DLD1 (cell line): ENCODE data around the gene TBC1D2B.

Experiments
- in situ Hi-C: cut with HindIII; loops from 2 replicates; pipeline ENCODE4 v1.10.0; 2017; ENCODE audit warnings: low sequenced_read_pairs

Gene TBC1D2B

GRCh38 chr15:78037779-78038305 lies 39.7 kb downstream of the TBC1D2B start:
- in situ Hi-C loops: no loop called here

DNA sequence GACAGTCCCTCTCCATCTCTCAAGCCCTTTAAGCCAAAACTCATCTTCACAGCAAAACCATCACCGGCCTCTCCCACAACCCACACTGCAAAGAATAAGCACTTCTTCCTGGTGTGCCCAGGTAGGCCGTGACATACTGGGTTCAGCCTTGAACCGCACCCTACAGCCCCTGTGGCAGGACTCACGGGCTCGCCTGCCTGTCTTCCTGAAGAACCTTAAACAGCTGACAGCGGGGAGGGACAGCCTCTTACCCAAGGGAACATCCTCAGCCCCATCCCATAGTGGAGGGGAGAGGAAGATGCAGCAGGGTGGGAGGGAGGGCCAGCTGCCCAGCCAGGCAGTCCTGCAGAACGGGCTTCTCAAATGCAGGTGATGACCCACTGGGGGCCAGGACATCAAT lies 40.2 kb downstream of the TBC1D2B start:
- in situ Hi-C loops: no loop called here

- in situ Hi-C loops: no loop called here
These were observed 41.5 kb downstream of the TBC1D2B start for GRCh38 chr15:78035861-78036476.

GRCh38 chr15:78035321-78035751 lies 42.2 kb downstream of the TBC1D2B start:
- in situ Hi-C loops: no loop called here

- in situ Hi-C loops: no loop called here
These were observed 42.9 kb downstream of the TBC1D2B start for GRCh38 chr15:78034495-78035191.

- in situ Hi-C loops: no loop called here
These were observed 43.6 kb downstream of the TBC1D2B start for GRCh38 chr15:78033864-78034263.

GRCh38 chr15:78032671-78033070 lies 44.8 kb downstream of the TBC1D2B start:
- in situ Hi-C loops: no loop called here

GRCh38 chr15:78024883-78025282 lies 52.6 kb downstream of the TBC1D2B start:
- in situ Hi-C loops: no loop called here

DNA sequence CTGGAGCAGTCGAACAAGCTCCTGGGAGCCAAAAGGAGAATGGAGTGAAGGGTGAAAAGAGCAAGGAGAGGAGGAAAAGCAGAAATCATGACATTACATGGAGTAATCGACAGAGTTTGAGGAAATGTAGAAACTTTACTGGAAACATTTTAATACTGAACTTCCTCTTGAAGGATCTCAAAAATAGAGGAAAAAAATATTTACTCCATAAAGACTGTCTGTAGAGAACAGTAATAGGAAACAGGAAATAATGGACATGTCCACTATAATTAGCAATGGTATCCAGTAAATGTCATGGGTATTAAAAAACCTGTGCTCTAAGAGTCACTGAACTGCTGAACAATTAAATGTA lies 53.0 kb downstream of the TBC1D2B start:
- in situ Hi-C loops: no loop called here

GRCh38 chr15:78023865-78024518 lies 53.5 kb downstream of the TBC1D2B start:
- in situ Hi-C loops: no loop called here

- in situ Hi-C loops: no loop called here
These were observed 54.3 kb downstream of the TBC1D2B start for GRCh38 chr15:78023081-78023665.

DNA sequence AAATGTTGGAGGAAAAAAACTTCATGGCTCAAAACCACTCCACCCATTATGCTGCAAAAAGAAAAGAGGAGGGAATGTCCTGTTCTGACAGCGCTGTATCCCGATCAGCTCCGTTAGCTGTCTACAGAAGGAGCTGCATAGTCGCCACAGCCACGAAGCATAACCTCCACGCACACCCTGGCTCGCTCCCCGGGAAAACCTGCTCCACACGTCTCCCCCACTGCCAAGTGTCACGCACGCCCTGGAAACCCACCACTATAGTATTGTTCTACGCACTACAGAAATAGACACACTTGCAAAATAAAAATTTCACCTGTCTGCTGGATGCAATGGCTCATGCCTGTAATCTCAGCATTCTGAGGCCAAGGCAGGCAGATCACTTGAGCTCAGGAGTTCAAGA lies 55.8 kb downstream of the TBC1D2B start:
- in situ Hi-C loops: no loop called here

DNA sequence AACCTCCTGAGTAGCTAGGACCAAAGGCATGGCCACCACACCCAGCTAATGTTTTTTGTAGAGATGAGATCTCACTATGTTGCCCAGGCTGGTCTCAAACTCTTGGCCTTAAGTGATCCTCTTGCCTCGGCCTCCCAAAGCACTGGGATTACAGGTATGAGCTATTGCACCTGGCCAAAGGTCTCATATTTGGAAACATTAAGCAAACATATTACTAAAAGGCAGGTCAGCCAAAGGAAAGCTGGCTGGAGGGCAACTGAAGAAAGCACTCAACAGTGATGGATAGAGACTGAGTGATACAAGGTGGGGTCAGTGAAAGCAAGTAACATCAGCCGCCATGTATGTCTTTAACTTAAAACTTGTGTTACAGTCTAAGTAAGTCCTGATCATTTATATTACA lies 57.5 kb downstream of the TBC1D2B start:
- in situ Hi-C loops: no loop called here

DNA sequence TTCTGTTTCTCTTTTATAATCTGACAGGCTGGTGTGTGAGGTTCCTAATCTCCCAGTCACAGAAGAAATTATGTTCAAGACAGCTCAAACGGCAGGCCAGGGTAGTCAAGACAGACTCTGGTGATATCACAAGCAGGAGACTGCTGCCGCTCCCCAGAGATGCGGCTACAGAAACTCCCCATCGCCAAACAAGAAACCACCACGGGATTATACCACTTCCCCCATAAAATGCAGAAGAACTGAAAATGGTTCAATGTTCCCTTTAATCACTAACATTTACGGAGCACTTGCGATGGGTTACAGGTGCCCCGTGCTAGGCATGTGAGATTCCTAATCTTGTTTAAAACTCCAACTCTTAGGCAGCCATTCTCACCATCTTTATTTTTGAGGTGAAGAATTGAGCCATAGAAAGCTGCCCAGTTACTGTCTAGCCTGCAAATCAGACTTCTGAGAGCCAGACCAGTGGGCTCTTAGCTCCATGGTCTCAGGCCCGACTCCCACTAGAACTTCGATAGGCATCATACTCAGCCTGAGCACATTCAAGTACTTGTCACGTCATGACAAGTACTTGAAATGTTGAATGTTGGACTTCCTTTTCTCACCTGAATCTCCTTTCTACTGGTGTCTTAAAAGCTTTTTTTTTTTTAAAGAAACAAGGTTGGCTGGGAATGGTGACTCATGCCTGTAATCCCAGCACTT lies 58.4 kb downstream of the TBC1D2B start:
- in situ Hi-C loops: no loop called here

DNA sequence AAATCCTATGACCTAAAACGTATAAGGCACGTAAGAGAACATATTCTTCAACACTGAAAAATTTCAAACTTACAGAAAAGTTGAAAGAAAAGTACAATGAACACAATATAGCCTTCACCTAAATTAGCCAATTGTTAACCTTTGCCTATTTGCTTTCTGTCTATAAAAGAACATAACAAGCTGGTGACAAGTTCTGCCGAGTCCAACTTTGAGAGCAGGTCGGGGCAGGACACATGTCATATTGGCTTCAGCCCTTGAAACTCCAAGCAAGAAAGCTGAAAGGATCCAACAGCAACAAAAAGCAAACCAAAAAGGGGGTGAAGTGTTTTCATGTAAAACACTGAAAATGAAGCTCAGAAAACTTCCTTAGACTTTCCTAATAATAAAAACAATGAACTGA lies 59.1 kb downstream of the TBC1D2B start:
- in situ Hi-C loops: no loop called here

DNA sequence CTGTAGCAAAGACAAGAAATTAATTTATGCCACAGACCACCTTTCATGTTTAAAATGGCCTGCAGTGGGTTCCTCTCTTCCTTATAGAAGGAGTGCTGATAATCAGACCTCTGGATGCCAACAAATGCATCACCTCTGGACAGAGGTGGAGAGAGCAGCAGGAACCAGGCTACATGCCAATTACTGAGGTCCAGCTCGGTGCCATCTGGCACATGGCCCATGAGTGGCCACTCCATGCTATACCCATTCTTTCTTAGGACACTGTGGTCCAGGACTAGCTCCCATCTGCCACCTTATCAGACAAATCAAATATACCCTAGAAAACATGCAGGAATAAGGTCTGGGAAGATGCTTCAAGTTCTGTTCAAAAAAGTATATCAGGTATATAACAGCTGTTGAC lies 60.7 kb downstream of the TBC1D2B start:
- in situ Hi-C loops: no loop called here

DNA sequence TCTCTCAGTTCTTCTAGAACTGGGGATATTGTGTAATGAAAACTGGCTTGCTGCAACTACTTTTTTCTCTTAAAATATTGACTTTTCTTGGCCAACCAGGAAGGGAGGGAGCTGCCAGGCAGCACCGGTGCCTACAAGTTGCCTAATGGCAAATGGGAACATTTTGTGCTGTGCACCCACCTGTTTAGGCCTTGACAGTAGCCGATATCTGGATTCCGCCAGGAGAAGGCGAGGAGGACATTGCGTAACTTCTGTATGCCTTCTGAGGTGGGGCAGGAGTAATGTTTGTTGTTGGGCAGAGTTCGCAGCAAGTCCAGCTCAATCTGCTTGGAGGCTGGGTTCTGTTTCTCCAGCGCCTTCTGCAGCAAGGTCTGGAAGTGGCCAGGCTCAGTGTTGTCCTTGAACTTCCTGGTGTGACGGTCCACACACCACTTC lies 64.9 kb downstream of the TBC1D2B start:
- in situ Hi-C loops: no loop called here

DNA sequence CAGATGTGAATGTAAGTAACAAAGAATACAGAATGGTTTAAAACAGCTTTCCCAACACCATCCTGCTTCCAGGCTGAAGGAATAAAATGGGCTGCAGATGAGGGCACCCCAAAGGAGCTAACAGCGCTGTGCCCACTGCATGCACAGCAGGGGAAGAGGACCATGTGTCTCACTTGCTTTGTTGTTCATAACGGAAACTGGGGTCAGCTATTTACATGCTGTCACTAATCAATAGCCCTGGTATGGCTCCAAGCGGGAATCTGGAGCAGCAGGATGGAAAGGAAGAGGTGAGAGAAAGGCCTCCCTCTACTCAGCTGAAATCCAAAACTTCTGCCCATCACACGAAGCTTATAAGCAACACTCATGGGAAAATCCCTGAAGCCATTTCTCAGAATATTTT lies 67.4 kb downstream of the TBC1D2B start:
- in situ Hi-C loops: no loop called here

DNA sequence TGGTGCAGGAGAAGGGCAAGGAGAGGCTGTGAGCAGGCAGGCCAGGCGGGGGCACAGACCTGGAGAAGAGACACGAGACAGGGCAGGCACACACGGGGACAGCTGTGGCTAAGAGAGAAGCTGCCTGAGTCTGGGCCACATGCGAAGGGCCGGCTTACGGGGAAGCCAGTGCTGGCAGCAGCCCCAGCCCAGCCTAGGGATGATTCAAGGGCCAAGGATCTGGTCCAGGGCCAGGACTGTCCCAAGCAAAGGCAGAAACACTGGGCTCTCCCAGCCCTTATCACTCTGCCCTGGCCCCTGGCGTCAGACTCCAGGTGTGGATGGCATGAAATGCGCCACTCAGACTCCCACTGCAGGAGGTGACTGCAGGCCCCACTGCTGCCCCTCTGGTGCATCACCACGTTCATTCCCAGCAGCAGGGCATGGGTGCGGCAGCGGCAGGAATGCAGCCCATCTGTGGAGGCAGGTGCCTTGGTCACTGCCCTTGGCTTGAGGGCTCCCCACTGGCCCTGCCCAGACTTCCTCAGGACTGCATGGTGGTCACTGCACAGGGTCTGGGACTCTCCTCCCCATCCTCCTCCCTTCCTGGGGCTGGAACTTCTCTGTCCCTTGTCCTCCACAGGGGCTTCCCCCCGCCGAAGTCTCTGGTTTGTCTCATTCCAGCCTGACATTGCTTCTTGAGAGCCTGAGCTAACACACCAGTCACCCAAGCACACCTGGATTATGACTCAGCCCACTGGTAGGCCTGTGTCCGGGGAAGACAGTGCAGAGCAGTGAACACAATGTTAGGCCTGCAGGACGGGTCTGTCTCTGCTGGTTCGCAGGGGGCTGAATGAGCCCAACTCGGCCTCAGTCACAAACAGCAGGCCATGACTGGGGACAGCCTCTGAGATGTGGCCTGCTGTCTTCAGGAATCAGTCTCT lies 69.3 kb downstream of the TBC1D2B start:
- in situ Hi-C loops: no loop called here
